Chondrocyte (in vitro differentiated cells): Measurements from ENCODE around the gene CHRNA1. TPM values are rescaled to one million over a fixed set of nuclear protein-coding genes. Genes with fewer than 3 reads are reported as not detected.
A peak's percentile ranks its signal among the peaks of the same experiment; 100 is the strongest.

Source experiments
- DNase-seq: peaks from one replicate; pipeline ENCODE4 v3.0.0; 2021; ENCODE audit warnings: mixed read lengths, low spot score
- H3K27ac Mint-ChIP-seq: one replicate; pipeline ENCODE4 v1.8.0; 2021; ENCODE audit warnings: mild to moderate bottlenecking, moderate library complexity, mixed read lengths; ENCODE audit not compliant: unreplicated experiment
- H3K27me3 Mint-ChIP-seq: 2 replicates; pipeline ENCODE4 v1.8.0; 2021; ENCODE audit warnings: low read depth, mixed read lengths
- H3K36me3 Mint-ChIP-seq: 2 replicates; pipeline ENCODE4 v1.8.0; 2021; ENCODE audit warnings: low read depth, mixed read lengths
- H3K4me1 Mint-ChIP-seq: 2 replicates; pipeline ENCODE4 v1.8.0; 2021; ENCODE audit warnings: low read depth, mild to moderate bottlenecking, mixed read lengths
- H3K4me3 Mint-ChIP-seq: one replicate; pipeline ENCODE4 v1.8.0; 2021; ENCODE audit warnings: mild to moderate bottlenecking, moderate library complexity, mixed read lengths; ENCODE audit not compliant: unreplicated experiment
- H3K9me3 Mint-ChIP-seq: 2 replicates; pipeline ENCODE4 v1.8.0; 2021; ENCODE audit warnings: low read depth, mixed read lengths
- total RNA-seq: library from RNA; stranded (reverse); gene quantifications from 3 replicates; pipeline ENCODE4 v1.2.1, GENCODE V29; 2021
- TF ChIP-seq, protein P1 (sequence below): fragments of 200-600 bp; sonication (generic); IDR thresholded peaks from 2 replicates; pipeline ENCODE4 v1.5.0; 2021; ENCODE audit warnings: antibody characterized with exemption, mild to moderate bottlenecking, moderate library complexity

The CHRNA1 gene
- total RNA-seq, 1 donor from 2014 or later: 0.30 TPM

- Mint-ChIP-seq H3K27ac (no peak overlapping the region), H3K36me3 (no peaks in the 10 kb centered on the region), H3K4me1 (peaks cover 78% of the 10 kb centered on the region), H3K4me3 (no peak overlapping the region), H3K9me3 (no peaks in the 10 kb centered on the region), H3K27me3 (no peaks in the 10 kb centered on the region)
- DNase-seq: no peak
- TF ChIP-seq, protein P1, sequence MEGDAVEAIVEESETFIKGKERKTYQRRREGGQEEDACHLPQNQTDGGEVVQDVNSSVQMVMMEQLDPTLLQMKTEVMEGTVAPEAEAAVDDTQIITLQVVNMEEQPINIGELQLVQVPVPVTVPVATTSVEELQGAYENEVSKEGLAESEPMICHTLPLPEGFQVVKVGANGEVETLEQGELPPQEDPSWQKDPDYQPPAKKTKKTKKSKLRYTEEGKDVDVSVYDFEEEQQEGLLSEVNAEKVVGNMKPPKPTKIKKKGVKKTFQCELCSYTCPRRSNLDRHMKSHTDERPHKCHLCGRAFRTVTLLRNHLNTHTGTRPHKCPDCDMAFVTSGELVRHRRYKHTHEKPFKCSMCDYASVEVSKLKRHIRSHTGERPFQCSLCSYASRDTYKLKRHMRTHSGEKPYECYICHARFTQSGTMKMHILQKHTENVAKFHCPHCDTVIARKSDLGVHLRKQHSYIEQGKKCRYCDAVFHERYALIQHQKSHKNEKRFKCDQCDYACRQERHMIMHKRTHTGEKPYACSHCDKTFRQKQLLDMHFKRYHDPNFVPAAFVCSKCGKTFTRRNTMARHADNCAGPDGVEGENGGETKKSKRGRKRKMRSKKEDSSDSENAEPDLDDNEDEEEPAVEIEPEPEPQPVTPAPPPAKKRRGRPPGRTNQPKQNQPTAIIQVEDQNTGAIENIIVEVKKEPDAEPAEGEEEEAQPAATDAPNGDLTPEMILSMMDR: no peak
Measured at GRCh38 chr2:174774886-174775285, 10.6 kb upstream of the CHRNA1 start.

DNA sequence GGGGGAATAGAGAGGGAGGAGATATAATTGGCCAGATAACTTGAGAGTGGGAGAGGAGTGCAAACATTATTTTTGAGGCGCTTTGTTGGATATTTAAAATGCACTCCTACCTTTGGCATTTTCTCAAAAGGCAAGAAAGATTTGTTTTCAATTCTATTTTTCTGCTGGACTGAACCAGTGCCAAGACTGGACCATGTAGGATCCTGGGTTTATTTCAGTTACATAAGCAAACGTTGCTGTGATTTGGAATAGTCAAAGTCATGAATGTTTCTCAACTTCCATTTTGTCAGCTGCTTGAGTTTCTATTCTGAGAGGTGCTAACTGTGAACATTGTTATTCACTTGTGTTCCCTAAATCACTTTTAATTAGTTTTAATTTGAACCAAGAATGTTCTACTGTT is 8.9 kb upstream of the CHRNA1 start:
- peak overlapping the region; percentile 98 for H3K27ac Mint-ChIP-seq
- H3K9me3 Mint-ChIP-seq: no peaks in the 10 kb centered on the region
- no peak overlapping the region for H3K4me3 Mint-ChIP-seq
- no peak for DNase-seq
- no peaks in the 10 kb centered on the region for H3K36me3 Mint-ChIP-seq
- TF ChIP-seq, protein P1: no peak
- H3K27me3 Mint-ChIP-seq: no peaks in the 10 kb centered on the region
- H3K4me1 Mint-ChIP-seq: peaks cover 67% of the 10 kb centered on the region

GRCh38 chr2:174772472-174772801 is 8.2 kb upstream of the CHRNA1 start:
- H3K9me3 Mint-ChIP-seq: no peaks in the 10 kb centered on the region
- TF ChIP-seq, protein P1: no peak
- H3K27ac Mint-ChIP-seq: peak overlapping the region; percentile 98
- no peak overlapping the region for H3K4me3 Mint-ChIP-seq
- H3K4me1 Mint-ChIP-seq: peaks cover 62% of the 10 kb centered on the region
- H3K27me3 Mint-ChIP-seq: no peaks in the 10 kb centered on the region
- DNase-seq: no peak
- H3K36me3 Mint-ChIP-seq: no peaks in the 10 kb centered on the region

DNA sequence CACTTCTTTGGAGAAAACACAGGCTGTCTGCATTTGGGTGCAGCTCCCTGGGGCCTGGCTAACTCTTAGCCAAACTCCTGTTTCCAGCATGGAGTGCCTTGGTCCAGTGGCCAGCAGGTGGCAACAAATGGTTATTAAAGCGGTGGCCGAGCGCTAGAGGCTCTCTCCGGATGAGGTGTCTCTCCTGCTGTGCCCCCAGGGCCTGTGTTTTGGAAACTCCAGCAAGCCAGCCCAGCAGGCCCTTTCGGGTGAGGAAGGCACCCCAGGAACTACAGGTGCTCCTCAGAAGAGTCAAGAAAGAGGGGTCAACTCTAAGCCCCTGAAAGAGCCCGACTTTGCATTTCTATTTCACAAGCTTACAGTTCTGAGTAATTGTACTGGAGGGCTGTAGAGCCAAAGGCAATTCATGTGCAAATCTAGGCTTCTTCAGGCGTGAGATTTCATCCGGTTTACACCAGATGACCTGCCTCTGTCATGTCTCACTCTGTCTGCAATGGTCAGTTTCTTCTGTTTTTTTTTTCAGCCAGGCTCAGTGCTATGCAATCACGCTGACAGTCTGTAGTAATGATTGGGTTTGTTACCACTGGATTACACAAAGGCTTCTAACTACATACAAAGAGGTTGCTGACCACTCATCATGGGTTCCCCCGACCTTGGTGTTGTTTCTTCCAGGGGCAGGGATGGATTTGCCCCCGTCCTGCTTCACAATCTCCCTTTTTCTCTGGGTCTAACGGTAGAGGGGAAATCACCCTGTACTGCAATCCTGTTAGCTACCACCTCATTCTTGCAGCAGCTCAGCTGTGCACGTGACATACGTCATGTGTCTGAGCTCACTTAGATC is 7.6 kb upstream of the CHRNA1 start:
- H3K4me3 Mint-ChIP-seq: no peak overlapping the region
- DNase-seq: no peak
- H3K27ac Mint-ChIP-seq: peak overlapping the region; percentile 98
- H3K27me3 Mint-ChIP-seq: no peaks in the 10 kb centered on the region
- TF ChIP-seq, protein P1: peak; percentile 97
- H3K36me3 Mint-ChIP-seq: no peaks in the 10 kb centered on the region
- peaks cover 61% of the 10 kb centered on the region for H3K4me1 Mint-ChIP-seq
- H3K9me3 Mint-ChIP-seq: no peaks in the 10 kb centered on the region

DNA sequence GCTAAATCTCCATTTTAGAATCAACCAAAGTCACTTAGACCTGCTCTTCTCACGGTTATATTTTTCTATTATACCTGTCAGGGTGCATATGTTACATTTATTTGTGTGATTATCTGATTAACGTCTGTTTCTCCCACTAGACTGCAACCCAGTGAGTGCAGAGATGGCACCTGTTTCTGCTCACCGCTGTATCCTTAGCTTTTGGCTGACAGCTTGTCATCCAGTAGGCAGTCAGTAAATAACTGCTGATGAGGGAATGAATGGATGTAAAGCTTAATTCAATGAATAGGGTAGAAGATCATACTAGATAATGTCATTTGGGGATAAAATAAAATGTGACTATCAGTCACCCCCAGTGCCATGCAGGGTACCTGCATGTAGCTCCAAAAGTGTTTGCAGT is 6.9 kb upstream of the CHRNA1 start:
- peak overlapping the region; percentile 98 for H3K27ac Mint-ChIP-seq
- no peaks in the 10 kb centered on the region for H3K9me3 Mint-ChIP-seq

More for the DNA sequence above, 6.9 kb upstream of the CHRNA1 start:
- no peak for DNase-seq
- Mint-ChIP-seq H3K27me3 (no peaks in the 10 kb centered on the region), H3K36me3 (no peaks in the 10 kb centered on the region), H3K4me1 (peaks cover 61% of the 10 kb centered on the region), H3K4me3 (no peak overlapping the region)
- TF ChIP-seq, protein P1: no peak
